Measurements from ENCODE around the gene SALL2.
A peak's percentile ranks its signal among the peaks of the same experiment; 100 is the strongest.

SALL2 gene

DNA sequence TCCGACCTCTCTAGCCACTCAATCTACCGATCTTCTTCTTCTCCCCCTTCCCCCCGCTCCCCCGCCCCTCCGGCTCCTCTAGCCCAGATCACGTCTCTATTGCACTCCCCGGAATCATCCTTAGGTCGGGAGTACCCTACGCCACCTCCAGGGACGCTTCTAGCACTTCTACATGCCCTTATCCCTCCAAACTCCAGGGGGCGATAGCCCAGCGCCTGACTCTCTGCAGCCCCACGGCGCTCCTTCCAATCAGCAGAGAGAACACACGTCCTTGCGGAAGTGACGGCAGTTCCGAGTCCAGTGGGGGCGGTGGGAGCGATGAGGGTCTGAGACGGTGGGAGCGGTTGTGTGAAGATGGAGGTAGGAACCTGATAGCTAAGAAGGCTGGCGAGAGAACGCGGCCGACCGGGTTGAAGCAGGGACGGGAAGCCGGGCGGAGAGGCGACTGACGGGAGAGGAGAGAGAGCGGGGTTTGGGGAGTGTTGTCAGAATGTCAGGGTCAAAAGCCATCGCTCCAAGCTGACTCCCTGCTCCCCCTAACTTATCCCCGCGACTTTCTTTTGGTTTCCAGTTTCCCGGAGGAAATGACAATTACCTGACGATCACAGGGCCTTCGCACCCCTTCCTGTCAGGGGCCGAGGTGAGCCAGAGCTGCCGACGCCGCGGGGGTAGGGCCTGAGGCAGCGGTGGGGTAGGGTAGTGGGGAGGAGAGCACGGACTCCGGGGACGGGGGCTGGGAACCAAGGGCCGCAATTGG lies 49.0 kb downstream of the SALL2 start, which contains the start of the genes RAB2B and TOX4:
Gene RAB2B, minus strand, starts transcription at position 35 of the 757 bp plus-strand sequence. CDS start 87 bp downstream, outside the sequence.
Gene TOX4, plus strand, starts transcription at position 271 of the 757 bp plus-strand sequence. Its CDS starts 84 bp downstream, at position 355.
- DNase-seq (ENCODE audit: low read depth) = peak; percentile 97

DNA sequence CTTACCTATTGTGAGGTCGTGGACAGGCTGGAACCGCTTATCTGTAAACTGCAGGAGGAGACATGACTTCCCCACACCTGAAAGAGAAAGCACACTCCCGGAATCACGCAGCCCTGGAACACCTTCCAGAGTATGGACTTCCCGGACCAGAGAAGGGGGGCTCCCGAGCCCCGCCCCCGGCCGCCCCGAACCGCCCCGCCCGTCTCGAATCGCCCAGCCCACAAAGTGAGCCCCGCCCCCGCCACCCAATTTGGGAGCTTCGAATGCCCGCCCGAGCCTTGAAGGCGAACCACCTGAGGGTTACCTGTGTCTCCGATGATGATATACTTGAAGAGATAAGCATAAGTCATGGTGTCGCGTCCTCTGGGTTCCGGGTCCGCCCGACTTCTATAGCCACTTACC lies 49.6 kb downstream of the SALL2 start:
- DNase-seq (ENCODE audit: low read depth) = no peak

- DNase-seq (ENCODE audit: low read depth) = no peak
Observed at GRCh38 chr14:21475767-21476522, 50.2 kb downstream of the SALL2 start.

Measured in GM04504 (cell line).